ENCODE measurements around the gene SET.

The SET gene

DNA sequence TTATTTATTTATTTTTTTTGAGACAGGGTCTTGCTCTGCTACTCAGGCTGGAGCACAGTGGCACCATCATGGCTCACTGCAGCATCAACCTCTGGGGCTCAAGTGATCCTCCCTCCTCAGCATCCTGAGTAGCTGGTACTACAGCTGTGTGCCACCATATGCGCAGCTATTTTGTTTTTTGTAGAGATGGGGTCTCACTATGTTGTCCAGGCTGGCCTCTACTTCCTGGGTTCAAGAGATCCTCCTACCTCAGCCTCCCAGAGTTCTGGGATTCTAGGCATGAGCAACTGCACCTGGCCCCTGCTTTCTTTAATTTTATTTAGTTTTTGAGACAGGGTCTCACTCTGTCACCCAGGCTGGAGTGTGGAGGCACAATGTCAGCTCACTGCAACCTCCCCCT is 54.4 kb downstream of the SET start:
- Histone ChIP-seq H3K27ac (no peak overlapping the region), H3K4me3 (ENCODE audit: low read depth in 1 of 2, low read length in 1 of 2) (no peak overlapping the region), H3K9me3 (no peaks in the 10 kb centered on the region), H3K27me3 (no peaks in the 10 kb centered on the region), H3K4me1 (ENCODE audit: control insufficient read depth in 1 of 2, insufficient read depth in 1 of 2, low read depth in 1 of 2, low read length in 1 of 2) (no peaks in the 10 kb centered on the region), H3K36me3 (peaks cover 68% of the 10 kb centered on the region)
- TF ChIP-seq, protein P1, sequence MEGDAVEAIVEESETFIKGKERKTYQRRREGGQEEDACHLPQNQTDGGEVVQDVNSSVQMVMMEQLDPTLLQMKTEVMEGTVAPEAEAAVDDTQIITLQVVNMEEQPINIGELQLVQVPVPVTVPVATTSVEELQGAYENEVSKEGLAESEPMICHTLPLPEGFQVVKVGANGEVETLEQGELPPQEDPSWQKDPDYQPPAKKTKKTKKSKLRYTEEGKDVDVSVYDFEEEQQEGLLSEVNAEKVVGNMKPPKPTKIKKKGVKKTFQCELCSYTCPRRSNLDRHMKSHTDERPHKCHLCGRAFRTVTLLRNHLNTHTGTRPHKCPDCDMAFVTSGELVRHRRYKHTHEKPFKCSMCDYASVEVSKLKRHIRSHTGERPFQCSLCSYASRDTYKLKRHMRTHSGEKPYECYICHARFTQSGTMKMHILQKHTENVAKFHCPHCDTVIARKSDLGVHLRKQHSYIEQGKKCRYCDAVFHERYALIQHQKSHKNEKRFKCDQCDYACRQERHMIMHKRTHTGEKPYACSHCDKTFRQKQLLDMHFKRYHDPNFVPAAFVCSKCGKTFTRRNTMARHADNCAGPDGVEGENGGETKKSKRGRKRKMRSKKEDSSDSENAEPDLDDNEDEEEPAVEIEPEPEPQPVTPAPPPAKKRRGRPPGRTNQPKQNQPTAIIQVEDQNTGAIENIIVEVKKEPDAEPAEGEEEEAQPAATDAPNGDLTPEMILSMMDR (IDR thresholded peaks at IDR 0.05), result no peak
